CD4-positive, alpha-beta T cell treated with Interleukin-1 beta for 1 hour (primary cell): ENCODE data around the gene R3HDM2.
A peak's percentile ranks its signal among the peaks of the same experiment; 100 is the strongest.

ENCODE experiments used
- DNase-seq, 2 donors: peaks; one replicate each; pipeline ENCODE4 v3.0.0-alpha.2; 2020 to 2022

The R3HDM2 gene

GRCh38 chr12:57261428-57261865 is 169.4 kb downstream of the R3HDM2 start:
- DNase-seq, result no peak

GRCh38 chr12:57260366-57260765 is 170.5 kb downstream of the R3HDM2 start:
- no peak for DNase-seq

DNA sequence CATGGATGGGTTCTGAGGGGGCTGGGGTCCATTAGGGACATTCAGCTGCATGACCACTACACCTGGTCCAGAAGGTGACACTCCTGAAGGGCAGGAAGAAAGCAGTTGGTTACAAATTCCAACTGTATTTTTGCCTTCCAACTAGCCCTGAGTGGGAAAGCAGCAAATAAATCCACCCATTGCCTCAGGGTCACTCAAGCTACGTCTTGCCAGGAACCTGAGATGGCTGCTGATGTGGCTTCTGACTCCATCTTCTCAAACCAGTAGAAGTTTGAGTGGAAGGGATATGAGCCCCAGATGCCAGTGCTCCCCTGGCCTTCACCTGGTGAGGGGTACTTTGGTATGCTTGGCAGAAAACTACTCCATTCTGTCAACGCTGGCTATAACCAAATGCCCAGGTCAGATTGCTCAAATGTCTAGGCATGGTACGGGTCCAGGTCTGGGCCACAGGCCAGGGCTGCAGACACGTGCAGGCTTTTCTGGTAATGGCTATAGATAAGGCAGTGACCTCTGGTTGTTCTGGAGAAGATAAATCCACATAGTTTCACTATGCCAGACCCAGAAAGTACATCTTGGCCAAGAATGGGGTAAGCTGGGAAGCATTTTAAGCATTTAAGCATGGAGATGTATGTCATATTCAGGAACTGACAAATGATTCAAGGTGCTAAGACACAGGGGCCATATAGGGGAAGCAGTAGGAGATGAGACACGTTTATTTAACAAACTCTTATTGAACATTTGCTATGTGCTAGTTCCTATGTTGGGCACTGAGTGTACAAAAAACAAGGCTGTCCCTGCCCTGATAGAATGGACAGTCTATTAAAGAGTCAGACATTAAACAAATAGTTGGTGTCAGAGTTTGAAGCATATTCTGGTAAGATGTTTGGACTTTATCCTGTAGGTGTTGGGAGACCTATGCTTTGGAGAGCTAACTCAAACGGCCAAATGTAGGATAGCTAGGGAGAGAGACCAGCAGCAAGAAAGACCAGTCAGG is 171.6 kb downstream of the R3HDM2 start:
- no peak for DNase-seq

DNA sequence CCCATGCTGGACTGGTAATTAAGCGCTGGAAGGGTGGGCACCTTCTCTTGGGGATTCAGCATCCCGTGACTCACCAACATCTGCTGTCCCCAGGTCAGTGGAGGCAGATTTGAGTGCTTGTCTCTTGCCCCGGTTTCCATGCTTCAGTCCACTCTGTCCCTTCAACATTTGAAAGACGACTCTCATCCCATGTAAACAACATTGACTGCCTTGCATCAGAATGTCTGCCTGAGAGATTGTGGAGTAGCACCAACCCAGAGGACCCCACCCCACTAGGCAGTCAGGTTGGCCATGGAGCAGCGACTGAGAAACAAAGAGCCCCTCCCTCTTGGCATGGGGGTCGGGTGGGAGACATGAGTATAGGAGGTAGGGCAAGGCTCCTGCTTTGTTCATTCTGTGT is 174.9 kb downstream of the R3HDM2 start:
- no peak for DNase-seq

DNA sequence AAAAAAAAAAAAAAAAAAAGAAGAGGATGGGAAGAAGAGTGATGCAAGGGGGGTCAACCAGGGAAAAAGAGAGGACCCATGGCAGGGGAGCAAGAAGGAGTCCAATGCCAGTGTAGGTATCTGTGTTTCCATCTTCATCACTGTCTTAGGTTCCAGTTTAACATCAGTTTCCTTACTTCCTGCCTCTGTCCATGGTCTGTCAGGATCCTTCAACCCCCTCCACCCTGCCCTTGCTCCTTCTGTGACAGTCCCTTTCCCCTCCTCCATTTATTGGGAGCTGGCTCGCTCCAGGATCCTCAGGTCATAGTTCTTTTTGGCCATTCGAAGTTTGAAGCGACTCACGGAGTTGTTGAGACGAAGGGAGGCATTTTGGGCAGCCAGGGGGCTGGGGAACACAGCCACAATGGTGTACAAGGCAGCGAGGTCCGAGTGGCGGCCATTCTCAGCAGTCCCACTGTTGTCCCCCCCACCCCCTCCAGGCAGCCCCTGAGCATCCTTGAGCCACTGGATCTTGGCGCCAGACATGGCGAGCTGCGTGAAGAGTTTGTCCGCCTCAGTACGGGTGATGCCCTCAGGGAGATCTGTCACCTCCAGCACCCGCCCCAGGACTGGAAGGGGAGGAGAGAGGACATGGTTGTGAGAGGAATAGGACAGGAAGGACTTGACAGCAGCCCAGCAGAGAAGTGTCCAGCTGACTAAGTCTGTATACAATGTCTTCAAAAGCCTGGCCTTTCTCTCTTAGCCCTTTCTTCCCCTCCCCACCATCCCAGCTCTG is 176.2 kb downstream of the R3HDM2 start:
- DNase-seq, result no peak

DNA sequence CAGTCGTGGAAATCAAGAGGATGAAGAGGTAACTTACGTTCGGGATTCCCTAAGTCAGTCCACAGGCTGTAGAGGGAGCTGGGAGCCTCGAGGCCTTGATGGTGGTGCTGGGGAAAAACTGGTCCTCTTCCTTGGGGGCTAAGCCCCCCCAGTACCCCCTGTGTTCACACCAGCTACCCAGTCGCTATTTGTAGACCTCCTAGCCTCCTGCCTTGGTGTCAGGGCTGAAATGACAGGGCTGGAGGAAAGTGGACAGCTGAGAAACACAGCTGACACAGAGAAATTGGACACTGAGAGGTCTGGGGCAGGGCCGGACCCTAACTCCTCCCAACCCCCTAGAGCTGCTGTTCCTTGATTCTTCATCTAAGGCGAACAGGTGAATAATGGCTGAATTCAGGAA is 179.9 kb downstream of the R3HDM2 start, which contains the start of gene STAC3:
STAC3 (minus strand) TSS at position 232 of the 400 bp plus-strand sequence. CDS start 1,551 bp downstream, outside the sequence.
- DNase-seq, result no peak

GRCh38 chr12:57250541-57250940 is 180.3 kb downstream of the R3HDM2 start:
- no peak for DNase-seq

GRCh38 chr12:57248934-57249742 is 181.7 kb downstream of the R3HDM2 start:
- DNase-seq, result no peak

GRCh38 chr12:57247041-57247440 is 183.8 kb downstream of the R3HDM2 start:
- no peak for DNase-seq

DNA sequence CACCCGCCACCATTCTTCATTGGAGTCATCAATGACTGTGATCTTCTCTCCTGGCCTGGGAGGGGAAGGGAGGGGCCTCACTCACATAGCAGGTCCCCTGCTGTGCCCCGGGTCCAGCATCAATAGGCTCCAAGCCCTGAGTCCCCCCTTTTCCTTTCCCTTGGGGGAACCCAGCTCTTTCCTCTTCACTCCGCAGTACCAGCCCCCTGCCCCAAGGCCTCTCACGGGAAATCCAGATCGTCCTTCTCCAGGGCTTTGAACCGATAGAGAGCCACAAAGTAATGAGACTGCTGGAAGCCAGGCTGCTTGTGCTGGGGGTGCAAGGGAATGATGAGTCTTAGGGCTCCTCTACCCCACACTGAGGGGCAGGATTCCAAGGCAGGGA is 186.5 kb downstream of the R3HDM2 start:
- DNase-seq, result no peak

DNA sequence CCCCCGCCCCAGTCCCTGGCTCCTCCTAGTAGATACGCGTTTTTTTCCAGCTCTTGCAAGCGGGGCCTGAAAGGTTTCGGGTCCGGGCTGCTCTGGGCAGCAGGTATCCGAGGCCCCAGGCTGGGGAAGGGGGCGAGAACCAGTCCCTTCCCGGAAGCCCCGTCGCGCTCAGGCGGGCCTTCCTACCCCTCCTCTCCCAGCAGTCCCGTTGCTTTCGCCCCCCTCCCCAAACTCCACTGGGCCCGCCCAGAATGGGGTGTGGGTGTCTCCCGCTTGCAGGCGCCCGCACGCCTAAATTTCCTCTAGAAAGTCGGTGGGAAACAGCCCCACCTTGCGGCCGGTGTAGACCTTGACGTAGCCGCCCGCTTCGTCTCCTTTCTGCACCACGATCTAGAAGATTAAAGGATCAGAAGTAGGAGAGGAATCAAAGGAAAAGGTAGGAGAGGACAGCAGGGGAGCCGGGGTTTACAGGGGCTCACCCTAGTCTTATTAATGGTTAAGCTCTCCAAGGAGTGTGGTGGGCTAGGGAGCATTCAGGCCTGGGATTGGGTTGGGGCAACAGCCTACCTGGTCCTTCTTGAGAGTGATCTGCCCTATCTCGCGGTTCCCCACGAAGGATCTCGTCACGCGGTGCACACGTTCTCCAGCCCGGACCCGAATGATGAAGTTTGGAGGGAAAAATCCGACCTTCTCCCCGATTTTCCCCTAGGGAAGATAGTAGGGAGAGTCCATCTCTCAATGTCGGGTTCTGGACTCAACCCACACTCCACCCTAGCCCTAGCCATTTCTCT is 187.1 kb downstream of the R3HDM2 start:
- DNase-seq, result peak; percentile 76 to 79

- DNase-seq, result peak; percentile 63 to 67
Measured at GRCh38 chr12:57242691-57243454, 188.0 kb downstream of the R3HDM2 start.

DNA sequence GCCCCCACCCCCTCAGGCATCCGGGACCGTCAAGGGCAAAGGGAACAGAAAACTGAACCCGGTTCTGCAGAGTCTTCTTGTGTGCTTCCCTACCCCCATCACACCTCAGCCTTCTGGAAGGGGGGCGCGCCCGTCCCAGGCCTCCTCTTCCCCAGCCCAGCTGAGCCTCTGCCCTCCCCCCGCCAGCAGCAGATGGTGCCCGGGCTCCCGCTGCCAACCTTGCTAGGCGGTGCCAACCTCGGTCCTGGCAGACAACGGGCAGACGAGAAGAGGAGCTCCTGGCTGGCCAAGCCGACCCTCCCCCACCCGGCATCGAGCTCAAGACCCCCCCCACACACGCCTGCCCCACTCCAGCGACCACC is 188.5 kb downstream of the R3HDM2 start:
- no peak for DNase-seq

- no peak for DNase-seq
Measured at GRCh38 chr12:57241402-57242310, 189.2 kb downstream of the R3HDM2 start.

GRCh38 chr12:57240926-57241401 is 189.9 kb downstream of the R3HDM2 start:
- no peak for DNase-seq

DNA sequence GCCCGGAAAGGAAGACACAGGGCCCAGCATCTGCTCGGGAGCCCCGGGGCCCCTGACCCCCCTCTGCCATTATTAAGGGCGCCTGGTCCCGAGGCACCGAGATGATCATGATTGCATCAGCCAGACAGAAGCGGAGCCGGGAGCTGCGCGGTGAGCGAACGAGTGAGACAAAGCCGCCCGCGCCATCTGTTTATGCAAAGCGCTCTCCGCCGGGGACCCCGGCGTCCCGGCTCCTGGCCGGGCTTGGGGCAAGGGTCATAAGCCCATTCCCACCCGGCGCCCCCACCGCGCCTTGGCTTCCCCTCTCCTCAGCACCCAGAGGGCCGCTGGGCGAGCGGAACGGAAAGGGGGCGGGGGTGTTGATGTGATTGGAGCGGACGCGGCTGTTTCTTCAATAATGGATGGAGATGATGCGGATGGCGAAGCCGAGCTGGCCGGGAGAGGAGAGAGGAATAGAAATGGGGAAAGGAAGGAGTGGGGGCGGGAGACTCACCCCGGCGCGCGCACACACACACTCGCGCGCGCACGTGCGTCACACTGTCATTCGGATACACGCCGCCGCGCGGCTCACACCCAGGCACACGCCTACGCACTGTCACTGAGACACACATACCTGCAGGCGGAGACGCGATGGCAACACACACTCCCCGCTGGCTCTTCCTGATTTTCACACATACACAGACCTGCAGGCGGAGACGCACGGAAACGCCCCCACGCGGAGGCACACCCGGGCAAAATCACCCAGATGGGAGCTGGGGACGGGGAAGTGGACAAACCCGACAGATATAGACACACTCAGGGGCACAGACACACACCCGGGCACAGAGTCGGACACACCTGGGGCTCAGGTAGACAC is 190.5 kb downstream of the R3HDM2 start:
- peak; percentile 73 to 82 for DNase-seq

DNA sequence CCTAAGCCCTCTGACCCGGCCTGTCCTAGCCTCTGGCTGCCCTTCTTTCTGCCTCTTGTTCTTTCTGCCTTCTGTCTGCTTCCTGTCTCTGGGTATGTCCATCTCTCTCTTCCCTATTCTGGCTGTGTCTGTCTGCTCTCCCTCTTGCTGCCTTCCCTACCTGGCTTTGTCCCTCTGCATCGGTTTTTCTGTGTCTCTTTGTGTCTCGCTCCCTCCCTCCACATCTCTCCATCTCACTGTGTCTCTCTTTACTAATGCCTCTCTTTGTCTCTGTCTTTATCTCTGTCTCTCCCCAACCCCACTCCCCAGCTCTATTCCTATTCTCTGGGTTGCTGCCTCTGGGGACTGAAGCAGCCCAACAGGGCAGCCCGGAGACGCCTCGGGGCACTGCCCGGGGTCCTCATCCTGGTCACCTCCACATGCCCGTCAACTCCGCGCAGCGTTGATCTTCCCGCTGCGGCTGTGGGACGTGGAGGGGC is 191.2 kb downstream of the R3HDM2 start:
- no peak for DNase-seq

DNA sequence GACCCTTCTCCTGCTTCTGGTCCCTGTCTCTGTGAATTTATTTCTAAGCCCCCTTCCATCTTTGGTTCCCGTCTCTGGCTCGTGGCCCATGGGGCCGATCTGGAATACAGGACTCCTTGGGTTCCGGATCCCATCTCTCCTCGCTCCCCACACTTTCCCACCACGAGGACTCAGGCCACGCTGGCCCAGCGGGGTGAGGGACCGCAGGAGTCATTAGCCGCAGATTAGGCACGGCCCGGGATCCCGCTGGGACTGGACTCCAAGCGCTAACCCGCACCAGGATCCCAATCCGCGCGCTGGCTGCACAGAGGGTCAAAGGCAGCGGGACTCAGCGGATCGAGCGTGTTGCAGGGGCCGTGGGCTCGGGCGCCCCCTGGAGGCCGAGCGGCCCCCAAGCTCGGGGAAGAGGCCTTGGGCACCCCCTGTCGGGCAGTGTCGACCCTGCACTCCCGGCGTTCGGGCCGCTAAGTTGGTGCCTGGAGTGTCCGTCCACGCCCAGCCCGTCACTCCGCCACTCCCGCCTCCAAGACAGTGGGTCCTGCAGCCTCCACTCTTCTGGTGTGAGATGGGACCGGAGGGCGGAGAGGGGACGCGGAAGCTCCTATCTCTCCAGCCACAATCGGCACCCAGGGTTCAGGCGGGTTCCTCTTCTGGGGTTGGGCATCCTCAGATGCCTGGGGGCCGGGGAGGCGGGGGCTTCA is 191.8 kb downstream of the R3HDM2 start:
- DNase-seq, result peak; percentile 85 to 87
